K562 (cell line): ENCODE results near the gene IL24. TPM values are rescaled to one million over a fixed set of nuclear protein-coding genes. Genes with fewer than 3 reads are reported as not detected.

Source experiments
- ZKSCAN8 ChIP-seq: fragments of 200-800 bp; sonication (Bioruptor generic); IDR thresholded peaks from 2 replicates; pipeline ENCODE4 v1.6.1; 2016; ENCODE audit warnings: missing genetic modification characterization, missing compliant biosample characterization
- polyA plus RNA-seq, 8 experiments: library from polyadenylated mRNA; depleted of rRNA in 4 of 8; stranded (reverse) in 5 of 8; unstranded in 3 of 8; fragments of >200 nt; fragmentation: Nextera tagmentation in 2 of 8; fragmentation: Illumina TruSeq in 1 of 8; extraction: Ambion mirVana in 2 of 8; extraction: Trizol in 1 of 8; gene quantifications; 2 replicates each; pipeline versions ENCODE4 v1.2.1 to v1.2.3, GENCODE V29; 2011 to 2014; ENCODE audit warnings: inconsistent platforms in 1 of 8, missing spikeins in 1 of 8
- total RNA-seq, 7 experiments: library from RNA; depleted of rRNA in 6 of 7; stranded (reverse); fragments of >200 nt in 6 of 7; fragmentation: Illumina TruSeq in 2 of 7; extraction: Trizol in 2 of 7; gene quantifications; 2 replicates each; pipeline versions ENCODE4 v1.2.1 to v1.2.3, GENCODE V29; 2011 to 2021; ENCODE audit warnings: low replicate concordance in 1 of 7
- TF ChIP-seq, protein P1 (sequence below): fragments of 450-650 bp; formaldehyde crosslinking; IDR thresholded peaks from 2 replicates; pipeline ENCODE4 v1.4.0; 2022; ENCODE audit warnings: missing genetic modification characterization
- TF ChIP-seq, protein P2 (sequence below): fragments of 450-650 bp; formaldehyde crosslinking; conservative IDR thresholded peaks from 2 replicates; pipeline ENCODE4 v1.4.0; 2022; ENCODE audit warnings: mild to moderate bottlenecking, missing genetic modification characterization
- TF ChIP-seq, protein P3 (sequence below): fragments of 450-650 bp; IDR thresholded peaks from 2 replicates; pipeline ENCODE4 v1.6.1; 2016; ENCODE audit warnings: missing biosample characterization, missing genetic modification characterization

Gene IL24
- total and polyA plus RNA-seq, 9 of the 15 experiments (the other 6 are each of a cell fraction or from before 2014, with no cell fraction given), result 0.04 to 0.19 TPM; not detected in 7

GRCh38 chr1:206913766-206914537, 16.7 kb downstream of the IL24 start (continued):
- TF ChIP-seq, protein P1, sequence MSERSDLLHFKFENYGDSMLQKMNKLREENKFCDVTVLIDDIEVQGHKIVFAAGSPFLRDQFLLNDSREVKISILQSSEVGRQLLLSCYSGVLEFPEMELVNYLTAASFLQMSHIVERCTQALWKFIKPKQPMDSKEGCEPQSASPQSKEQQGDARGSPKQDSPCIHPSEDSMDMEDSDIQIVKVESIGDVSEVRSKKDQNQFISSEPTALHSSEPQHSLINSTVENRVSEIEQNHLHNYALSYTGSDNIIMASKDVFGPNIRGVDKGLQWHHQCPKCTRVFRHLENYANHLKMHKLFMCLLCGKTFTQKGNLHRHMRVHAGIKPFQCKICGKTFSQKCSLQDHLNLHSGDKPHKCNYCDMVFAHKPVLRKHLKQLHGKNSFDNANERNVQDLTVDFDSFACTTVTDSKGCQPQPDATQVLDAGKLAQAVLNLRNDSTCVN, result 0 out of 2 replicates have a peak, but pooled peaks have one; percentile 31
- TF ChIP-seq ZKSCAN8, result no peak
- TF ChIP-seq, protein P2, sequence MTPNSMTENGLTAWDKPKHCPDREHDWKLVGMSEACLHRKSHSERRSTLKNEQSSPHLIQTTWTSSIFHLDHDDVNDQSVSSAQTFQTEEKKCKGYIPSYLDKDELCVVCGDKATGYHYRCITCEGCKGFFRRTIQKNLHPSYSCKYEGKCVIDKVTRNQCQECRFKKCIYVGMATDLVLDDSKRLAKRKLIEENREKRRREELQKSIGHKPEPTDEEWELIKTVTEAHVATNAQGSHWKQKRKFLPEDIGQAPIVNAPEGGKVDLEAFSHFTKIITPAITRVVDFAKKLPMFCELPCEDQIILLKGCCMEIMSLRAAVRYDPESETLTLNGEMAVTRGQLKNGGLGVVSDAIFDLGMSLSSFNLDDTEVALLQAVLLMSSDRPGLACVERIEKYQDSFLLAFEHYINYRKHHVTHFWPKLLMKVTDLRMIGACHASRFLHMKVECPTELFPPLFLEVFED (CRISPR knock-in tag), result 0 out of 2 replicates have a peak, but pooled peaks have one; percentile 63
- TF ChIP-seq, protein P3, sequence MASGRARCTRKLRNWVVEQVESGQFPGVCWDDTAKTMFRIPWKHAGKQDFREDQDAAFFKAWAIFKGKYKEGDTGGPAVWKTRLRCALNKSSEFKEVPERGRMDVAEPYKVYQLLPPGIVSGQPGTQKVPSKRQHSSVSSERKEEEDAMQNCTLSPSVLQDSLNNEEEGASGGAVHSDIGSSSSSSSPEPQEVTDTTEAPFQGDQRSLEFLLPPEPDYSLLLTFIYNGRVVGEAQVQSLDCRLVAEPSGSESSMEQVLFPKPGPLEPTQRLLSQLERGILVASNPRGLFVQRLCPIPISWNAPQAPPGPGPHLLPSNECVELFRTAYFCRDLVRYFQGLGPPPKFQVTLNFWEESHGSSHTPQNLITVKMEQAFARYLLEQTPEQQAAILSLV, result 0 out of 2 replicates have a peak, but pooled peaks have one; percentile 36
